C4-2B (cell line): ENCODE results near the gene PLGRKT.

Experiments
- CTCF ChIP-seq: fragments of 450-650 bp; conservative IDR thresholded peaks from 2 replicates; pipeline ENCODE4 v1.5.1; 2017; ENCODE audit warnings: mild to moderate bottlenecking
- ZFX ChIP-seq: fragments of 450-650 bp; IDR thresholded peaks from 2 replicates; pipeline ENCODE4 v1.6.1; 2017

- TF ChIP-seq CTCF (no peak), ZFX (no peak)
These were observed 3.3 kb upstream of the PLGRKT start for GRCh38 chr9:5441043-5441442.
